ENCODE measurements around the gene DEFB119.
"Not testable (repeated sequence)": the region's sequence is repeated elsewhere in the genome, so short reads cannot be mapped to it uniquely, and the experiment has no call there.

Gene DEFB119

DNA sequence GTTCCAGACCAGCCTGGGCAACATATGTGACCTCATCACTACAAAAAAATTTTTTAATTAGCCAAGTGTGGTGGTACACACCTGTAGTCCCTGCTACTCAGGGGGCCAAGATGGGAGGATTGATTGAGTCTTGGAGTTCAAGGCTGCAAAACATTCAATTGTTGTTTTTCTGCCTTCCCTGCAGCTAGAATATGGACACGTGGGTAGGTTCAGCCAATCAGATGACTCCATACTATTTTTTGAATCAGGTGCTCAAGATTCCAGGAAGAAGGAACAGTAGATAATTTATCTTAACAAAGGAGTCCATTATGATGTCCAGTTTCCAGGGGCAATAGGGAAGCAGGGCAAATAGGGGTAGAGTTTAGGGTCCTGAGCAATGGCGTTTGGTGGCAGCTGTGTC is 2.4 kb upstream of the DEFB119 start:
- Histone ChIP-seq H3K4me3 (ENCODE audit: low read depth, low read length) (no peak overlapping the region), H3K9me3 (ENCODE audit: control insufficient read depth, insufficient read depth, low read length) (peaks cover 24% of the 10 kb centered on the region), H3K4me1 (ENCODE audit: control insufficient read depth, insufficient read depth, low read length) (no peaks in the 10 kb centered on the region), H3K9ac (ENCODE audit: low read depth, low read length) (no peak overlapping the region), H3K27me3 (ENCODE audit: control insufficient read depth, insufficient read depth, low read length) (no peaks in the 10 kb centered on the region), H3K36me3 (ENCODE audit: control insufficient read depth, insufficient read depth, low read length) (no peaks in the 10 kb centered on the region)

DNA sequence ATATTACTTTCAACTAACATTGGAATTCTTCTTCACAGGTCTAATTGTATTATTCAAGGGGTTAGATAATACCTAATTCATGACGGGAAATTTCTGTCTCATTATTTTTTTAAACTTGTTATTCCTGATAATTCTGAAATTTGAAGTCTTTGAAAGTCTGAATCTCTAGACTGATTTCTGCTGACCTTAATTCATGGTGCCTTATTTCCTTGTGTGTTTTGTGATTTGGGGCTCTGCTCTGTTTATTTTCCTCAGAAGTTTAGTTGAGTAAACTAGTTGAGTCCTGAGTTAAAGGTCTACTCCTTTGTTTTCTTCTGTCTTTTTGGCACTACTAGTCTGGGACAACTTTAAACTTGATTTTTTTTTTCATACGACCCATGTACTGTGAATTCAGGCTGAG is 16.0 kb downstream of the DEFB119 start:
- Histone ChIP-seq H3K9ac (ENCODE audit: low read depth, low read length) (no peak overlapping the region), H3K4me3 (ENCODE audit: low read depth, low read length) (no peak overlapping the region), H3K27me3 (ENCODE audit: control insufficient read depth, insufficient read depth, low read length) (no peaks in the 10 kb centered on the region), H3K4me1 (ENCODE audit: control insufficient read depth, insufficient read depth, low read length) (no peaks in the 10 kb centered on the region), H3K9me3 (ENCODE audit: control insufficient read depth, insufficient read depth, low read length) (peaks cover 31% of the 10 kb centered on the region), H3K36me3 (ENCODE audit: control insufficient read depth, insufficient read depth, low read length) (no peaks in the 10 kb centered on the region)

DNA sequence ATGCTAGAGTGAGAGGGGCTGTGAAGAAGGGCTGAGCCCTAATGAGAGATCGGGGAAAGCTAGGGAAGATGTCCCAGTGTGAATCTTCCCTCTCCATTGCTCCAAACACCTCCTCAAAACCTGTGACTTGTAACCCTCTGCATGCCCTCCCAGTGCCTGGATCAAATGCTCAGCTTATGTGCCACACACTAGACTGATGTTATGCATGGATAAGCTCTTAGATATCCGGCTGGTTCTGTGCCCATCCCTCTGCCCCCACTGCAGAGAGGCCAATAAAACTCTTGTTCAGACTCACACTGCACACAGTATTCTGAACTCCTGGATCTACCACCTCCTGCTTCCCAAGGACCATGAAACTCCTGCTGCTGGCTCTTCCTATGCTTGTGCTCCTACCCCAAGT is 22.1 kb downstream of the DEFB119 start, which contains the start of gene DEFB118:
Gene DEFB118 (plus strand): TSS at position 301 of the 400 bp plus-strand sequence. CDS start 50 bp downstream, at position 351.
- peaks cover 15% of the 10 kb centered on the region for H3K9me3 ChIP-seq (ENCODE audit: control insufficient read depth, insufficient read depth, low read length)
- no peaks in the 10 kb centered on the region for H3K27me3 ChIP-seq (ENCODE audit: control insufficient read depth, insufficient read depth, low read length)
- H3K36me3 ChIP-seq (ENCODE audit: control insufficient read depth, insufficient read depth, low read length), result no peaks in the 10 kb centered on the region

DNA sequence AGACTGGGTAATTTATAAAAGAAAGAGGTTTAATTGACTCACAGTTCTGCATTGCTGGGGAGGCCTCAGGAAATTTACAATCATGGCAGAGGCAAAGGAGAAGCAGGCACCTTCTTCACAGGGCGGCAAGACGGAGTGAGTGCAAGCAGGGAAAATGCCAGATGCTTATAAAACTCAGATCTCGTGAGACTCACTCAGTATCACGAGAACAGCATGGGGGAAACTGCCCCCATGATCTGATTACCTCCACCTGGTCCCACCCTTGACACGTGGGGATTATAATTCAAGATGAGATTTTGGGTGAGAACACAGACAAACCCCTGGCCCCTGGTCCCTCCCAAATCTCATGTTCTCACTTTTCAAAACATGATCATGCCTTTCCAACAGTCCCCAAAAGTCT is 26.1 kb downstream of the DEFB119 start:
- peaks cover 19% of the 10 kb centered on the region for H3K9me3 ChIP-seq (ENCODE audit: control insufficient read depth, insufficient read depth, low read length)
- H3K4me1 ChIP-seq (ENCODE audit: control insufficient read depth, insufficient read depth, low read length); H3K36me3 ChIP-seq (ENCODE audit: control insufficient read depth, insufficient read depth, low read length); H3K4me3 ChIP-seq (ENCODE audit: low read depth, low read length); H3K27me3 ChIP-seq (ENCODE audit: control insufficient read depth, insufficient read depth, low read length); H3K9ac ChIP-seq (ENCODE audit: low read depth, low read length): not testable (repeated sequence)

More for the DNA sequence above, 22.1 kb downstream of the DEFB119 start, which contains the start of gene DEFB118:
- no peak within 1 kb of the TSS for H3K4me3 ChIP-seq (ENCODE audit: low read depth, low read length)
- H3K4me1 ChIP-seq (ENCODE audit: control insufficient read depth, insufficient read depth, low read length), result no peaks in the 10 kb centered on the region
- H3K9ac ChIP-seq (ENCODE audit: low read depth, low read length), result no peak within 1 kb of the TSS

DNA sequence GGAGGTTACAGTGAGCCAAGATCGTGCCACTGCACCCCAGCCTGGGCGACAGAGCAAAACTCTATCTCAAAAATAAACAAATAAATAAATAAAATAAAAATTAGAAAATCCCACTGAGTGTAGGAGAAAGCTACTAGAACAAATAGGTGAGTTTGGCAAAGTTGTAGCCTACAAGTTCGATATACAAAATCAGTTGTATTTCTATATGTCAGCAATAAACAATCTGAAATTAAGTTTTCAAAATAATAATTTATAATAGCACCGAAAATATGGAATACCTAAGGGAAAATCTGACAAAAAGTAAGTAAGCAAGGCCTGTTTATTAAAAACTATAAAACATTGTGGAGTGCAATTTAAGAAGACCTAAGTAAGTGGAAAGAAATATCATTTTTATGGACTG is 27.1 kb downstream of the DEFB119 start:
- H3K4me3 ChIP-seq (ENCODE audit: low read depth, low read length), result no peak overlapping the region
- no peaks in the 10 kb centered on the region for H3K4me1 ChIP-seq (ENCODE audit: control insufficient read depth, insufficient read depth, low read length)
- no peaks in the 10 kb centered on the region for H3K36me3 ChIP-seq (ENCODE audit: control insufficient read depth, insufficient read depth, low read length)
- no peak overlapping the region for H3K9ac ChIP-seq (ENCODE audit: low read depth, low read length)
- H3K27me3 ChIP-seq (ENCODE audit: control insufficient read depth, insufficient read depth, low read length), result no peaks in the 10 kb centered on the region
- peaks cover 18% of the 10 kb centered on the region for H3K9me3 ChIP-seq (ENCODE audit: control insufficient read depth, insufficient read depth, low read length)

DNA sequence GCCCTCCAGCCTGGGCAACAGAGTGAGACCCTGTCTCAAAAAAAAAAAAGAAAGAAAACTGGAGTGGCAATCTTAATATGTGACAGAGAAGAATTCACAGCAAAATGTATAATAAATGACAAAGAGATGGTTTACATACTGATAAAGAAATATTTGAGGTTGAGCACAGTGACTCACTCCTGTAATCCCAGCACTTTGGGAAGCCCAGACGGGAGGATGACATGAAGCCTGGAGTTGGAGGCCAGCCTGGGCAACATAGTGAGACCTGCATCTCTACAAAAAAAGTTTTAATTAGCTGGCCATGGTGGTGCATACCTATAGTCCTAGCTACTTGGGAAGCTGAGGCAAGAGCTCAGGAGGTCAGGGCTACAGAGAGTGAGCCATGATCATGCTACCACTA is 34.4 kb downstream of the DEFB119 start:
- H3K9me3 ChIP-seq (ENCODE audit: control insufficient read depth, insufficient read depth, low read length), result peaks cover 20% of the 10 kb centered on the region
- H3K27me3 ChIP-seq (ENCODE audit: control insufficient read depth, insufficient read depth, low read length), result no peaks in the 10 kb centered on the region
- H3K36me3 ChIP-seq (ENCODE audit: control insufficient read depth, insufficient read depth, low read length), result no peaks in the 10 kb centered on the region
- no peaks in the 10 kb centered on the region for H3K4me1 ChIP-seq (ENCODE audit: control insufficient read depth, insufficient read depth, low read length)
- H3K4me3 ChIP-seq (ENCODE audit: low read depth, low read length), result no peak overlapping the region
- no peak overlapping the region for H3K9ac ChIP-seq (ENCODE audit: low read depth, low read length)

DNA sequence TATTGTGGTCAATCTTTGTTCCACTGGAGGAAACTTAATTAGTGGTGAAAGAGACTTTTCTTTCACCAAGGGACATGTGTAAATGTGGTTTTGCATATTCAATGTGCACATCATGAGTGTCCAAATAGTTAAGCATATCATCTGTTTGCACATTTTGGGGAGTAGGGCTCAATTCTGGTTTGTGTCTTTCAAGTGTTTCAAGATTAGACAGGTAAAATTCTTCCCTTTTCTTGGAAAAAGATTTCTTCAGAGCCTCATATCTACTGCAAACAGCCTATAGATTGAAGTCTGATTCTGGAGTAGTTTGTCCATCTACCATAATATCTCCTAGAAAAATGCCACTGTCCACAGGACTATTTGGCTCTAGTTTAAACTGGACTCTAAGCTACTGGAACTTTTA is 48.9 kb downstream of the DEFB119 start:
- H3K4me1 ChIP-seq (ENCODE audit: control insufficient read depth, insufficient read depth, low read length), result no peaks in the 10 kb centered on the region
- H3K9ac ChIP-seq (ENCODE audit: low read depth, low read length), result no peak overlapping the region
- H3K4me3 ChIP-seq (ENCODE audit: low read depth, low read length), result no peak overlapping the region
- H3K9me3 ChIP-seq (ENCODE audit: control insufficient read depth, insufficient read depth, low read length), result peaks cover 7% of the 10 kb centered on the region
- no peaks in the 10 kb centered on the region for H3K27me3 ChIP-seq (ENCODE audit: control insufficient read depth, insufficient read depth, low read length)
- no peaks in the 10 kb centered on the region for H3K36me3 ChIP-seq (ENCODE audit: control insufficient read depth, insufficient read depth, low read length)

DNA sequence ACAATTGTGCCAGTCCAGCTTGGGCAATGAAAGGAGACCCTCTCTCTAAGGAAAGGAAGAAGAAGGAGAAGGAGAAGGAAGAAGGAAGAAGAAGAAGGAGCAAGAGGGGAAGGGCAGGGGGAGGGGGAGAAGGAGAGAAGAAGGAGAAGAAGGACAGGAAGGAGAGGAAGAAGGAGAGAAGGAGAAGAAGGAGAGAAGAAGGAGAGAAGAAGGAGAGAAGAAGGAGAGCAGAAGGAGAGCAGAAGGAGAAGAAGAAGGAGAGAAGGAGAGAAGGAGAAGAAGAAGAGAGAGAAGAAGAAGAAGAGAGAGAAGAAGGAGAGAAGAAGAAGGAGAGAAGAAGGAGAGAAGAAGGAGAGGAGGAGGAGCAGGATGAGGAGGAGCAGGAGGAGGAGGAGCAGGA is 59.5 kb downstream of the DEFB119 start:
- Histone ChIP-seq H3K9ac (ENCODE audit: low read depth, low read length) (no peak overlapping the region), H3K36me3 (ENCODE audit: control insufficient read depth, insufficient read depth, low read length) (no peaks in the 10 kb centered on the region), H3K27me3 (ENCODE audit: control insufficient read depth, insufficient read depth, low read length) (no peaks in the 10 kb centered on the region), H3K4me1 (ENCODE audit: control insufficient read depth, insufficient read depth, low read length) (no peaks in the 10 kb centered on the region), H3K4me3 (ENCODE audit: low read depth, low read length) (no peak overlapping the region), H3K9me3 (ENCODE audit: control insufficient read depth, insufficient read depth, low read length) (peaks cover 20% of the 10 kb centered on the region)
